ENCODE data around the gene ARMC3.

- TF ChIP-seq CTCF (conservative IDR thresholded peaks at IDR 0.05; ENCODE audit: low read depth, low read length) (no peak), EZH2 (IDR thresholded peaks at IDR 0.05; ENCODE audit: borderline replicate concordance, low read depth, low read length, poor library complexity, severe bottlenecking) (no peak)
These were observed 48.7 kb downstream of the ARMC3 start for GRCh38 chr10:22976534-22976933.

Data from A673 (cell line).